GM21381 (cell line): ENCODE measurements around the gene CMTM4.
"Not testable (repeated sequence)": the region's sequence is repeated elsewhere in the genome, so short reads cannot be mapped to it uniquely, and the experiment has no call there.

Experiments used
- ATAC-seq: cut with Tn5 transposase; IDR thresholded peaks from one replicate; pipeline ENCODE4 v1.9.1; 2021; ENCODE audit warnings: mild to moderate bottlenecking, moderate library complexity; ENCODE audit not compliant: unreplicated experiment

Gene CMTM4

DNA sequence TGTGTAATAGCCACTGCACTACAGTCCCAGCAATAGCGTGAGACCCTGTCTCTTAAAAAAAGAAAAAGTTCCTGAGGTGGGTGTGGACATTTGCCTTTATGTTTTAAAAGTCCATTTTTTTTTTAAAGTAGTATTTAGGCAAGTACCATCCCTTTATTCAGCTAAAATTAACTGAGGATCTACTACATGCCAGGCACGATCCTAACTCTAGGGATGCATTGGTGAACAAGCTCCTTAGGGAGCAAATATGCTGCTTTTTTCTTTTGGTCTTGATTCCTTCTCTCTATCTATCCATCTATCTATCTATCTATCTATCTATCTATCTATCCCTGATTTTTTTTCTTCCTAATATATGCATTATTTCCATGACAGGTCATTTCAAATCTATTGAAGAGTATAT is 47.4 kb downstream of the CMTM4 start:
- ATAC-seq, result no peak

DNA sequence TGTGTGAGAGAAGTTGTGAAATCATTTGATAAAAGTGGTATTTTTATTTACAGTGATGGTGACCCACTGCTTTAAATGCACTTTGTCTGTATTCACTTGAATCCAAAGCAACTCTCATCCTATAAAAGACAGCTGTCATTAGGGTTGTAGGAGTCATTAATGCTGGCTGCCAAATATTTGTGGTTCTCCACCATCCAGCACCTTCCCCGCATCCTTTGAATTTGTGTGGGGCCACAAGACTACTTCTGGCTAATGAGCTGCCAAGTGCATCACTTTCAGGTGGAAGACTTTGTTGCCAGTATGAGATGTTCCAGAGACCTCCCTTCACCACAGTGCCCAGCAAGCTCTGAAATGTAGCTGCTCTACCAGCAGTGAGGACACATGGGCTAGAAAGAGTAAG is 48.7 kb downstream of the CMTM4 start:
- no peak for ATAC-seq

GRCh38 chr16:66641387-66641786 is 55.2 kb downstream of the CMTM4 start:
- ATAC-seq, result no peak

- ATAC-seq, result no peak
Measured at GRCh38 chr16:66640724-66641314, 55.7 kb downstream of the CMTM4 start.

DNA sequence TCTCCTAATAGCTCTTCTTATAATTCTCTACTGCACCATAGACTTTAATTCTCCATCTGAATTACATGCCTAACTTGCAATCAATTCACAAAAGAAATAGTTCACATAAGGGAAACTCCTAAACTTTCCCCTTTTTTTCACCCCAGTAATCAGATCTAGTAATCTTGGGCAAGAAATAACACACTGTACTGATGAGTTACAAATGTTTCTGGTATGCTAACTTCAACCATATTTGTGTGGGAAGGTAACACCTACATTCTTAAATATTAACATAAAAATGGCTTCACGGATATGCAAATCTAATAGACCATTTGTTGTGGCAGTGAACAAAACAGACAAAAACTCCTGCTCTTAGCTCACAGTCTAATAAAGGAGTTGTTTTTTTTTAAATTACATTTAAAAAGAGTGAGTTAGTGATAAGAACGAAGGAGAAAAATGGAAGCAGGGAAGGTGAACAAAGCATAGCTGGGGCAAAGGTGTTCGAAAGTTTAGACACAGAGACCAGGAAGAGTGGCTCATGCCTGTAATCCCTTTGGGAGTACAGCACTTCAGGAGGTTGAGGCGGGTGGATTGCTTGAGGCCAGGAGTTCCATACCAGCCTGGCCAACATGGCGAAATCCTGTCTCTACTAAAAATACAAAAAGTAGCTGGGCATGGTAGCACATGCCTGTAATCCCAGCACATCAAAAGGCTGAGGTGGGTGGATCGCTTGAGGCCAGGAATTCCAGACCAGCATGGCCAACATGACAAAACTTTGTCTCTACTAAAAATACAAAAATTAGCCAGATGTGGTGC is 57.3 kb downstream of the CMTM4 start:
- ATAC-seq, result no peak

- ATAC-seq, result no peak
Measured at GRCh38 chr16:66637806-66638205, 58.7 kb downstream of the CMTM4 start.

GRCh38 chr16:66636199-66636598 is 60.3 kb downstream of the CMTM4 start:
- ATAC-seq, result no peak

DNA sequence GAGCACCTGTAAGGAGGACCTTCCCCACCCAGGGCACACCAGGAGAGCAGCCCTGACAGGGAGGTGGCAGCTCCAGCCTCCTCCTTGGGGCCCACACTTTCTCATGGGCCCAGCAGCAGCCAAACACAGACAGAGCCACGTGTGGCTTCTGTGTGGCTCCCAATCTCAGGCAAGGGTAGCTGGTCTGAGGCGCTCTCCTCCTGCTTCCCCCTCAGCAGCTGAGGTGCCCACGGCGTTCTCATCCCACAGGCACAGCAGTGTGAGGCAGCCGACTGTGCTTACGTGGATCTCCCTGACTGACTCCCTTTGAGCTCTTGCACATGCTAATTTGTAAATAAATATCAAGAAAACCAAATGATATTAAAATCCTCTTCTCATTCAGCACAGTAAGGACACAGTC is 61.1 kb downstream of the CMTM4 start:
- no peak for ATAC-seq

- no peak for ATAC-seq
Measured at GRCh38 chr16:66634527-66635196, 61.9 kb downstream of the CMTM4 start.

GRCh38 chr16:66631558-66631957 is 65.0 kb downstream of the CMTM4 start:
- ATAC-seq, result not testable (repeated sequence)

GRCh38 chr16:66630561-66631260 is 65.8 kb downstream of the CMTM4 start:
- ATAC-seq, result not testable (repeated sequence)

GRCh38 chr16:66629856-66630255 is 66.7 kb downstream of the CMTM4 start:
- no peak for ATAC-seq

GRCh38 chr16:66627611-66628378 is 68.7 kb downstream of the CMTM4 start:
- not testable (repeated sequence) for ATAC-seq

- ATAC-seq, result no peak
Measured at GRCh38 chr16:66623755-66624154, 72.8 kb downstream of the CMTM4 start.

DNA sequence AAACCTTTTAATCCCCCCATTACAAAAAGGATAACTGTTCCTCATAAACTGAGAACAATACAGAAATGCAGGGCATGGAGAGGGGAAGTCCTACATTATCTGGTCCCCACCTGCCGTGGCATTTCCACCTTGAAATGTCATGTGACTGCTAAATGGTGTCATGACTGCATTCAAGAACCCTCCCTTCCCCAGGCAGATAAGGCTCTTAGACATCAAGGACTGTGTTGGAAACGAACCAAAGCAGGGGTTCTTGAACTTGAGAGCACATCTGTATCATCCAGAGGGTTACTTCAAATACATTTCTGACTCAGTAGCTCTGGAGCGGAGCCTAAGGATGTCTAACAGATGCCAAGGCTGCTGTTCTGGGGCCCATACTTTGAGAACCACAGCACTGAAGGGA is 73.7 kb downstream of the CMTM4 start:
- ATAC-seq, result no peak

DNA sequence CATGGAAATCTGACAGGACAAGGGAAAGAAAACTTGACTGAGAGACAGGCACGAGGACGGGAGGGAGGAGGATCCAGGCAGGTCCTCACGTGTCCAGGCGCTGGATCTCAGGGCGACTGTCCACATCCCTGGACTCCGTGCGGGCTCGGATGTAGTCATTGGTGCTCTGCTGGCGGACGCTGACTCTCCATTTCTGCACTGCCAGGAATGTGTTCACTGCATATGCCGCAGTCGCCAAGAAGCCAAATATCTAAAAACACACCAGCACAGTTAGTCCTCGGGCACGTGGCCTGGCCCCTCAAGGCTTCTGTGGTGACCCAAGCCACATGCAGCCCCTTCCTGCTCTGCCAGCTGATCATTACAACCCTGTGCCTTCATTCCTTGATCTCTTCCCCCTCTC is 74.6 kb downstream of the CMTM4 start:
- ATAC-seq, result no peak

DNA sequence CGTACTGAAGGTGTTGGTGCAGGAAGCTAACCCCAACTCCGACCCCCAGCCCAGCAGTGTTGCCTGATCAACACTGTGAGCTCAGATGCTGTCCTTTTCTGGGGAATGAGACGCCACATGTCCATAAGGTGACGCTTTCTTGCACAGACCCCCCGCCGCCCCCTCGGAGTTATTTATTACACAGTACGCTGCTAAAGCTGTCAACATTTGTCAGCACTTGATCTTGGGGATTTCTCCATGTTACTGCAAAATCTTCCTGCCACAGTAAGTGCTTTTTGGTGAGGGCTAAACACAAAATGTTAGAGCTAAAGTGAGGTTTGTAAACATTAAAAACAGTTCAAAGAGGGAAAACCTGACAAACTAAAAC is 76.1 kb downstream of the CMTM4 start:
- no peak for ATAC-seq

GRCh38 chr16:66619534-66620428 is 76.8 kb downstream of the CMTM4 start:
- ATAC-seq, result no peak

GRCh38 chr16:66618588-66619375 is 77.8 kb downstream of the CMTM4 start:
- no peak for ATAC-seq
